CD4-positive, alpha-beta T cell treated with Interleukin-15 for 4 hours (primary cell): ENCODE results near the gene FBXO15.

Experiments
- DNase-seq: peaks from one replicate; pipeline ENCODE4 v3.0.0-alpha.2; 2020; ENCODE audit warnings: low spot score

FBXO15 gene

GRCh38 chr18:74153377-74153776 lies 5.7 kb upstream of the FBXO15 start:
- no peak for DNase-seq

GRCh38 chr18:74152857-74153256 lies 5.2 kb upstream of the FBXO15 start:
- no peak for DNase-seq

GRCh38 chr18:74152270-74152669 lies 4.6 kb upstream of the FBXO15 start:
- no peak for DNase-seq

- no peak for DNase-seq
Measured at GRCh38 chr18:74149878-74150277, 2.2 kb upstream of the FBXO15 start.

GRCh38 chr18:74148543-74149070 lies 973 bp upstream of the FBXO15 start:
- DNase-seq: no peak

- DNase-seq: no peak
Measured at GRCh38 chr18:74147491-74147778, 199 bp downstream of the FBXO15 start.

- no peak for DNase-seq
Measured at GRCh38 chr18:74146756-74147155, 878 bp downstream of the FBXO15 start.

- no peak for DNase-seq
Measured at GRCh38 chr18:74142252-74142651, 5.4 kb downstream of the FBXO15 start.

GRCh38 chr18:74141667-74142066 lies 6.0 kb downstream of the FBXO15 start:
- DNase-seq: no peak

GRCh38 chr18:74140582-74140981 lies 7.1 kb downstream of the FBXO15 start:
- no peak for DNase-seq

GRCh38 chr18:74139888-74140287 lies 7.7 kb downstream of the FBXO15 start:
- no peak for DNase-seq

GRCh38 chr18:74139411-74139810 lies 8.2 kb downstream of the FBXO15 start:
- no peak for DNase-seq

- no peak for DNase-seq
Measured at GRCh38 chr18:74137920-74138538, 9.6 kb downstream of the FBXO15 start.

- no peak for DNase-seq
Measured at GRCh38 chr18:74132201-74132600, 15.4 kb downstream of the FBXO15 start.

- DNase-seq: no peak
Measured at GRCh38 chr18:74131124-74131523, 16.5 kb downstream of the FBXO15 start.

GRCh38 chr18:74128159-74128558 lies 19.5 kb downstream of the FBXO15 start:
- DNase-seq: no peak

- no peak for DNase-seq
Measured at GRCh38 chr18:74126684-74127655, 20.7 kb downstream of the FBXO15 start.

- DNase-seq: no peak
Measured at GRCh38 chr18:74124642-74125041, 23.0 kb downstream of the FBXO15 start.

- DNase-seq: no peak
Measured at GRCh38 chr18:74123200-74123599, 24.4 kb downstream of the FBXO15 start.

GRCh38 chr18:74116633-74117554 lies 30.7 kb downstream of the FBXO15 start:
- DNase-seq: peak; percentile 3

GRCh38 chr18:74115046-74115445 lies 32.6 kb downstream of the FBXO15 start:
- DNase-seq: no peak

GRCh38 chr18:74114116-74114515 lies 33.5 kb downstream of the FBXO15 start:
- DNase-seq: no peak
